Effector CD4-positive, alpha-beta T cell (primary cell): ENCODE measurements around the gene NAE1.
"Not testable (repeated sequence)": the region's sequence is repeated elsewhere in the genome, so short reads cannot be mapped to it uniquely, and the experiment has no call there.

ENCODE experiments used
- DNase-seq: peaks from one replicate; pipeline ENCODE4 v3.0.0-alpha.2; 2020

NAE1 gene

DNA sequence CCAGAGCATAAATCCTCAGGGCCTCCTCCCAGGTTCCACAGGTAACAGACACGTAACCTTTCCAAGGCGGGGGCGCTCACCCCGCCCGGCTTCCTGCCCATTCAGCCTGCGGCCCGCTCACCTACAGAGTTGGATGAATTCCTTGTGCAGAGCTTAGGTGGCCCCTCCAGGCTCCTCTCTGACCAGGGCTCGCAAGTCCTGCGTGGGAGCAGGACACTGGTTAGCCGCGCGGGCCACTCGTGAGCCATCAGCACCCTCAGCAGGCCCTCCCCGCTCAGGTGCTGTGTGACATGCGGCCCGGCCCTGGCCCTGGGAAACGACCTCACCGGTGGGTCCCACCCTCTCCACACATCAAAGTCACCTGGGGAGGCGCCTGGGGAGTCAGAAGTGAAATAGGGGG is 29.9 kb downstream of the NAE1 start:
- no peak for DNase-seq

DNA sequence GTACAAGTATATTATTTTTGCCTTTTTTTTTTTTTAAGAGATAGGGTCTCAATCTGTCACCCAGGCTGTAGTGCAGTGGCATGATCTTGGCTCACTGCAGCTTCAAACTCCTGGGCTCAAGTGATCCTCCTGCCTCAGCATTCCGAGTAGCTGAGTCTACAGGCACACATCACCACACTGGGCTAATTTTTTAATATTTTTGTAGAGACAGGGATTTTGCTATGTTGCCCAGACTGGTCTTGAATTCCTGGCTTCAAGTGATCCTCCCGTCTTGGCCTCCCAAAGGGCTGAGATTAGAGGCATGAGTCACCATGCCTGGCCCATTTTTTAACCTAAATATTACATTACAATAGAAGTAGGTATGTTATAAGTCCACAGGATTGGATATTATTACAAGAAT is 32.6 kb downstream of the NAE1 start:
- DNase-seq, result no peak

DNA sequence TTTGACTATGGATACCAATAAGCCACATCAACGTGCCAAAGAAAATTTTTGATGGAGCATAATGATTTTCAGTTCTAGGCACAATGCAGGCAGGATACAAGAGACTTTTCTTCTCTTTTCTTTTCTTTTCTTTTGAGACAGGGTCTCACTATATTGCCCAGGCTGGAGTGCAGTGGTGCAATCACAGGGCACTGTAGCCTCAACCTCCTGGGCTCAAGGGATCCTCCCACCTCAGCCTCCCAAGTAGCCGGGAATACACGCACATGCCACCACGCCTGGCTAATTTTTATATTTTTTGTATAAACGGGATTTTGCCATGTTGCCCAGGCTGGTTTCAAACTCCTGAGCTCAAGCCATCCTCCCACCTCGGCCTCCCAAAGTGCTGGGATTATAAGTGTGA is 36.8 kb downstream of the NAE1 start:
- DNase-seq, result not testable (repeated sequence)

DNA sequence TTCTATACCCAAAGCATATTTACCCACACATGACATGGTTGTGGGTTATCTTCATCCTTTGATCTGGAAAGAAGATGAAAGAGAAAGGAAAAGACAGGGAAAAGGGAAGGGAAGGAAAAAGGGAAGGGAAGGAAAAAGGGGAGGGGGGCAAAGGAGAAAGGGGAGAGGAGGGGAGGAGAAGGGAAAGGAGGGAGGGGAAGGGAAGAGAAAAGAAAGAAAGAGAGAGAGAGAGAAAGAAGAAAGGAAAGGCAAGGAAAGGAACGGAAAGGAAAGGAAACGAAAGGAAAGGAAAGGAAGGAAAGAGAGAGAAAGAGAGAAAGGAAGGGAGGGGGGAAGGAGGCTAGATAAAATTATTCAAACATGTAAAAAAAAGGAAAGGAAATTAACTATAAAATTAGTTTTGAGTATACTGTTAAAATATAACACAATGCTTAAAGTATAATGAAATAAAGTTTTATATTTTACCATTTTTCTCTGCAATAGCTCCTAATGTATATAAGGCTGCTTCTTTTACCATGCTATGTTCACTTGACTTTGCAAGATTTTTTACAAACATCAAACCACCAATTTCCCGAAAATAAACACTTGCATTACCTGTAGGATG is 40.5 kb downstream of the NAE1 start:
- DNase-seq, result no peak

DNA sequence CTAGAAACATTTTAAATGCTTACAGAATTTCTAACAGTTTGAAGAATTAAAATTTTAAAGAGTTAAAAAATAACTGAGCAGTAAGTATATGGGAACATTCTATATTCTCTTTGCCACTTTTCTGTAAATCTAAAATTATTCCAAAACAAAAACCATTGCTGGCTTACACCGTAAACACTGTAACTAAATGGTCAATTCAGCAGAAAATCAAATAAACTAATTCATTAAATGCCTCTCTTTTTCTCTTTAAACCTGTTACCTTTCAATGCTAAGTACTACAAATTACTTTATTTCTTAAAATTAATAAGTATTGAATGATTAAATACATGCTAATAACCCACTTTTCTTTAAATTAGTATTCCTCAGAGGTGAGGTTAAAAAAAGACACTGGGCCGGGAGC is 43.3 kb downstream of the NAE1 start:
- DNase-seq, result no peak

DNA sequence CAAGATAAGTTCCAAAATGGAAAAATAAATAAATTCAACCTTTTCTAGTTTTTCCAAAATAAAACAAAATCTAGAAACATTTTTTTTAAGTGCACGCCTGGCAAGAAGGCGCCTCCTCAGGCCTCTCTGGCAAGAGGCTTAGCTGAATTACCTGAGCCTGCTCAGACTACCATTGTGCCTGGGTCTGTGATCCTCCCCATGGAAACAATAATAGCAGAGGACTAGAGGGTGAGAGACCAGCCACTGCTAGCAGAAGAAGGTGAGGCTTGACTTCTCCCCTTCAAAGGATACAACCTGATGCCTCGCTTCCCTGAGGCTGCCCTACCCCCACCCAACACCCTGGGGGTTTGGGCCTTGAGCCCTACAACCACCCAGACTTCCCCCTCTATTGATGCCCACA is 44.2 kb downstream of the NAE1 start:
- no peak for DNase-seq

DNA sequence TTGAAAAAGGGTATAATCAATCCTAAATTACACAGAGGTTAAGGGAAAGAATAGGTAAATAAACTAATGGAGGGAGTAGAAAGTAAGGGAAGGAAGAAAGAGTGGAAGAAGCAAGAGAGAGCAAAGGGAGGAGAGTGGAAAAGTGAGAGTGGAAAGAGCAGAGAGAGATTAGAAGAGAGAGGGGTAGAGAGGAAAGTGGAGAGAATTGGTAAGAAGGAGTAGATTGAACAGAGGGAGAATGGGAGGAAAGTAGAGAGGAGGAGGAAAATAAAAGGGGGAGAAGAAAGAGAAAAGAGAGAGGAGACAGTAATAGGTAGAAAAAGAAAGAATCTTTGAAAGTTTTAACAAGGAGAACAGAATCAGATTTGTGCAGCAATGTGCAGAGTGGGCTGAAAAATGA is 54.3 kb downstream of the NAE1 start:
- DNase-seq, result no peak

DNA sequence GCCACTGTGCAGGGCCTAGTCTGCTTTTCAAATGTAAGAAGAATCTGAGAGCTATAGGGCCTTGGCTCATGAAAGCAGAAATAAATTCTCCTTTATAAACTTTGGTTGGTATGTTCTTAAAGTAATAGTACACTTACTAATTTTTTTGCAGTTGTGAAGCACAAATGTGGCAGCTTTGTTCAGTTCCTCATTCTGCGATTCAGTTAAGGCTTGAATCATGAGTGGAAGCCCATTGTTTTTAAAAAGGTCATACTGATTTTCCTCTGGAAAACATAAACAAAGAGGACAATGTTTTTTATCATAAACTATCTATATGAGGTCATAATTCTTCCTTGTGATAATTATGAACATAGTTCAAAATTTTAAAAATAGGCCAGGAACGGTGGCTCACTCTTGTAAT is 55.8 kb downstream of the NAE1 start:
- no peak for DNase-seq

DNA sequence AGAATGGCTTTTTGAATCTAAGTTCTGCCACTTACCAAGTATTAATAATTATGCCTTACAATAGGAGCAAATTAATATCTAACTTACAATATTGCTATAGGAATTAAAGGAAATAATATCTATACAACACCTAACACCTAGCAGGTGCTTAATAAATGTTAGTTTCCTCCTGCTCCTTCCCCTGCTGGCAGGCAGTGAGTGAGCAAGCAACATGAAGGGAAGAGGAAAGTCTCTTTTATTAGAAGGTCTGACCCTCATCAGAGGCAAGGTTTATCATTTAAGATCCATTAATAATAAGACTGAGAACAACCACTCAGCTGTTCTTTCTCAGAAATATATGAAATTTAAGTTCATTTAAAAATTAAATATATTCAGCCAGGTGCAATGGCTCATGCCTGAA is 72.7 kb downstream of the NAE1 start:
- DNase-seq, result no peak

DNA sequence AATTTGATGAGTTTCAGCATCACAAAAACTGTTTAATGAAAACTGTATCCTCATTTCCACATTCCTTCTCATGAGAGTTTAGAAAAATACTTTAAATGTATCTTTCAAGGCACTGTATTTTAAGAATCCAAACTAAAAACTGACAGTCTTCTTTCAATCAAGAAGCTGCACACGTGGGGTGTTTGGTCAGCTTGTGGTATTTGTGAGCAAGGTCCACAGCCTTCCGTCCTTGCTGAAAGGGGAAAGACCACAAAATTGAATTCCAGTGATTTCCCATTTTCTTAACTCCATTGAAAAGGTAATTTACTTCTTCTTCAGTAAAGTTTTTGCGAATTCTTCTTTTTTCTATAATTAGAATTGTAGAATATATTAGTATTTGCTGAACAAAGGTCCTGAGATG is 76.0 kb downstream of the NAE1 start:
- DNase-seq, result no peak

DNA sequence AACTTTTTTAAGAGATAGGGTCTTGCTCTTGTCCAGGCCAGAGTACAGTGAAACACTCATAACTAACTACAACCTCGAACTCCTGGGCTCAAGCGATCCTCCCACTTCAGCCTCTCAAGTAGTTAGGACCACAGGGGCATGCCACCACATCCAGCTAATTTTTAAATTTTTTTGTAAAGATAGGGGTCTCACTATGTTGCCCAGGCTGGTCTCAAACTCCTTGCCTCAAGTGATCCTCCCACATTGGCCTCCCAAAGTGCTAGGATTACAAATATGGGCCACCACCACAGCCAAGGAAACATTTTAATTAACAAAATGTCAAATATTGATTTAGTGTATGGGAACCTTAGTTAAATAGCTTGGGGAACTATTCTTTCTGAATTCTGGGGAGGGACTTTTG is 76.6 kb downstream of the NAE1 start:
- no peak for DNase-seq

DNA sequence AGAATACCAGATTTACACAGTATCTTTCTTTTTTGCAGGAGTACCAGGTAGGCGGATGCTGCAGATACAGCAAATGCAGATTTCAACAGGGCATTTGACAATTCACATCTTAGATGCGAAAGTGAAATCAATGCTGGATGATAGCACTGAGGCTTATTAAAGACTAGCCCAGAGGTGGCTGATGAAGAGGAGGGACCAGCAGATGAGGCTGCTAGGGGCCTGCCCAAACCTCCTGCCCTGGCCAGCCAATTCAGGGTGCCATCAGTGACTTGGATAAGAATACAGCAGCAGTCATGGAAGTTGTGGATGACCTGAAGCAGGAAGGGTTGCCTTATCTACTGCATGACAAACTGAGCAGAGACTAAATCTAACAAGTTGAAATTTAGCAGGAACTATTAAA is 77.8 kb downstream of the NAE1 start:
- no peak for DNase-seq
